Erythroblast (primary cell): ENCODE data around the gene ID3.

ENCODE experiments used
- DNase-seq, 2 experiments: peaks; one replicate each; lab custom pipeline; 2025; lab: John Stamatoyannopoulos, UW
- GATA1 ChIP-seq: IDR thresholded peaks from 2 replicates; pipeline ENCODE4 v1.6.1; 2011; ENCODE audit warnings: low read depth, mild to moderate bottlenecking, control low read depth, low read length, moderate library complexity
- POLR2A ChIP-seq: IDR thresholded peaks from 2 replicates; pipeline ENCODE4 v1.6.1; 2011; ENCODE audit warnings: mild to moderate bottlenecking, low read length

The ID3 gene

DNA sequence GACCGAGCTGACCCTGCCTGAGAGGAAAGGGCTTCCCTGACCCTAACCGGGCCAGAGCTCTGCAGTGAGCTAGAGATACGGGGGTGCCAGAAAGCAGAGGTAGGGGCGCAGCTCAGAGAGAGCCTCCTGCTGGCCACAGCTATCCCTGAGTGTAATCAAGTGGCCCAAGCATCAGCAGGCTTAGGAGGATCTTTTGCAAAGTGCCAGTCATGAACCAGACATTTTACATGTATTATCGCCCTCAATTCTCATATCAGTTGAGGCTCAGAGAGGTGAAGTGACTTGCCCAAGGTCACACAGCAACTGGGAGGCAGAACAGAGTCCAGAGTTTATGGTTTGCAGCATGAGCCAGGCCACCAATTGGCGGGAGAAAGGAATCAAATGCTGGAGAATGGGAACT lies 7.0 kb upstream of the ID3 start:
- no peak for TF ChIP-seq POLR2A
- no peak for TF ChIP-seq GATA1
- no peak for DNase-seq

DNA sequence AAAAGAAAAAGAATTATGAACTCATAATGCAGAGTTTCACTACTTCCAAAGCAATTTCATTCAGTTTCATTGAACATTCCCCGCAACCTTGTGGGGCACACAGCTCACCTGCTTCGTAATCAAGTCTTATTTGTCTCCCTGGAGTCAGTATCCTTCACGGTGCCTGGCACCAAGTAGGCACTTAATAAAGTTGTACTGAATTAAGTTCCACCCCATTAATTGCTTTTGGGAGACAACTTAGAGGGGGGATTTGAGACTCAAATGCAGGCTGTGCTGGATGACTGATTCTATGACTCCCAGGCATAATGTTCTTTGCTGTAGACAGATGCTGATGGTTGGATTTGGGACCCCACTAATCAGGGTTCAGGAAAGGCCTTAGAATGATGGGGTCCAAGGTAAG lies 6.5 kb upstream of the ID3 start:
- no peak for DNase-seq
- TF ChIP-seq POLR2A (no peak), GATA1 (no peak)

GRCh38 chr1:23564529-23565122 lies 5.3 kb upstream of the ID3 start:
- no peak for DNase-seq
- TF ChIP-seq POLR2A = no peak

GRCh38 chr1:23563755-23564374 lies 4.6 kb upstream of the ID3 start:
- TF ChIP-seq POLR2A = no peak
- no peak for TF ChIP-seq GATA1
- DNase-seq = no peak

- no peak for DNase-seq
- TF ChIP-seq GATA1 (no peak), POLR2A (no peak)
Measured at GRCh38 chr1:23563003-23563402, 3.7 kb upstream of the ID3 start.

DNA sequence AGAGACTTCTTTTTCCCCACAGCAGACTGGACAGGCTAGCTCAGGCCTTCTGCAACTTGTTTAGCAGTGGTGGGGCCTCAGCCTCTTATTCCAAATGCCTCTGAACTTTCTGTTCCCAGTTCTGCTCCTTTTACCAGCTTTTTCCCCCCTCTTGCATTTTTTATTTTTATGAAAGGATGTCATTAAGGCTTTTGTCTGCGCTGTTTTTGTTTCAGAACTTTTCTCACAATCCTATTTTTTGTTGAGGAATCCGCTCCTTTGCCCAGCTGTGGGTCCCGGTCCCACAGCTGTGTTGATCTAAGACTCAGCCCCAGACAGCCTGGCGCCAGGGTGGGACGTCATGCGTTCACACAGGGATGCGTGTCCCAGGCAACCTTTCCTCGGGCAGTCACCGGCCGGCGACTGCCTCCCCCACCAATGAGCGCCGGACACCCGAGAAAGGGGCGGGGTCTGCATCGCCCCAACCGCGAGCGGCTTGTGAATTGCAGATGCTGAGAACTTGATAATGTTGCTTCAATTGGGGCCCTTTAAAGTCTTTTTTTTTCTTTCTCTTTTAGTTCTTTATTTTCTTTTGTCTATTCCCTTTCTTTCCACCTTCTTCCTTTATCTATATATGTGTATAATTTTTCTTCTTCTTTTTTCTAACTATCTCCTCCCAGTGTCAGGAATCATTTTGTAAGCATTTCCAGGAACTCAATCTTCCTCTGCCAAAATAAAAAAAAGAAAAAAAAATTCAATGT lies 3.0 kb upstream of the ID3 start:
- TF ChIP-seq POLR2A = no peak
- TF ChIP-seq GATA1 = no peak
- DNase-seq = peak in 1 of 2 experiments; percentile 82

- no peak for DNase-seq
- TF ChIP-seq GATA1 (no peak), POLR2A (no peak)
Measured at GRCh38 chr1:23561813-23562100, 2.5 kb upstream of the ID3 start.

DNA sequence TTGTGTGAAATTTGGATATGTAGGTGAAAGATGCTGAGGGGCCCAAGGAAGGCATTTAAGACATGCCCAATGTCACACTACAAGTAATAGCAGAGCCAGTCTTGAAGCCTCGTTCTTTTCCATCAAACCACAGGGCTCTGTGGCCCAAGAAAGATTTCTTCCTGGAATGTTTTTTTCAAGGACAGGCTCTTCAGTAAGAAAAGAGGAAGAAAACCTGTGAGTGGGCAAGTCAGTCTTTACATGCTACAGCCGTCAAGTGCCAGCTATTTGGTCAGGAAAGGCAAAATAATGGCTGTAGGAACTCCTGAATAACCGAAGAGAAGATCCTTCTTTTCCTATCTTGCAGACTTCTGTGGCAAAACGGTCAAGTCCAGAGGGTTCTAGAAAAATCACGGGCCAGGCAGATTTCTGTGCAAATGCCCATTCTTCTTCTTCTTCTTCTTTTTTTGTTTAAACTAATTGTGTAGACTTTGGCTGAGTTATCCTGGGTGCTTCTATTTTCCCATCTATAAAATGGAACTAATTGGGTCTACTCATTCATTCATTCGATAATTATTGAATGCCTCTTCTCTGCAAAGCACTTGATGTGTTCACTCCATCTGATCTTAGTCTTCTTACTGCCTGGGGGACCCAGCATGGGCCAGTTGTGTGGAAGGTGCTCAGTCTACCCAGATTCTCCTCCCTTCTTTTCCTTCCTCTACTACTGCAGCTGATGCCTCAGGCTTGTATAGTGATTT lies 1.9 kb upstream of the ID3 start:
- TF ChIP-seq GATA1 = no peak
- no peak for TF ChIP-seq POLR2A

GRCh38 chr1:23559985-23560741 lies 862 bp upstream of the ID3 start:
- TF ChIP-seq POLR2A = no peak
- TF ChIP-seq GATA1 = no peak

More for the DNA sequence above, 1.9 kb upstream of the ID3 start:
- no peak for DNase-seq

DNA sequence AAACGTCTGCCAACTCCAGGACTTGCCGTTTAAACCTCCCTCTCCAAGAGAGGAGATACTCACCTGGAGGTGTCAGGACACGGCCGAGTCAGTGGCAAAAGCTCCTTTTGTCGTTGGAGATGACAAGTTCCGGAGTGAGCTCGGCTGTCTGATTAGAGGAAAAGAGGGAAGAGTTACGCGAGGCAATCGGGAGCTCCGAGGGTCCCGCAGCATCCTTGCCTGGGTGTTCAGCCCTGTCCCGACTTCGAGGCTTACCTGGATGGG lies 497 bp downstream of the ID3 start:
- TF ChIP-seq POLR2A (no peak), GATA1 (no peak)
- no peak for DNase-seq

More at GRCh38 chr1:23559985-23560741, 862 bp upstream of the ID3 start:
- DNase-seq = no peak

- no peak for DNase-seq
- no peak for TF ChIP-seq POLR2A
- no peak for TF ChIP-seq GATA1
Measured at GRCh38 chr1:23558140-23558871, 995 bp downstream of the ID3 start.

- no peak for TF ChIP-seq GATA1
- TF ChIP-seq POLR2A = no peak
- DNase-seq = no peak
Measured at GRCh38 chr1:23557471-23558124, 1.7 kb downstream of the ID3 start.
